GM12865 (cell line): ENCODE measurements around the gene DESI1.

Experiments
- DNase-seq: peaks from one replicate; pipeline ENCODE4 v3.0.0; 2010; ENCODE audit warnings: low read depth
- H3K4me3 ChIP-seq: 2 replicates; pipeline ENCODE4 v1.5.1; 2011; ENCODE audit warnings: mild to moderate bottlenecking, low read depth, low read length, control low read depth
- CTCF ChIP-seq: IDR thresholded peaks from 2 replicates; pipeline ENCODE4 v1.5.1; 2011; ENCODE audit warnings: low read length, control low read depth, low read depth, inconsistent platforms; ENCODE audit not compliant: insufficient read depth; ENCODE audit errors: missing control alignments

DESI1 gene

GRCh38 chr22:41660416-41660815 is 39.6 kb upstream of the DESI1 start:
- TF ChIP-seq CTCF: no peak
- DNase-seq: no peak
- H3K4me3 ChIP-seq: no peak overlapping the region

- DNase-seq: no peak
- TF ChIP-seq CTCF: no peak
- H3K4me3 ChIP-seq: no peak overlapping the region
Measured at GRCh38 chr22:41659941-41660340, 39.1 kb upstream of the DESI1 start.

- no peak overlapping the region for H3K4me3 ChIP-seq
- no peak for TF ChIP-seq CTCF
Measured at GRCh38 chr22:41658869-41659268, 38.0 kb upstream of the DESI1 start.

GRCh38 chr22:41657709-41658108 is 36.9 kb upstream of the DESI1 start:
- TF ChIP-seq CTCF: no peak
- DNase-seq: no peak
- no peak overlapping the region for H3K4me3 ChIP-seq

More at GRCh38 chr22:41658869-41659268, 38.0 kb upstream of the DESI1 start:
- DNase-seq: no peak

GRCh38 chr22:41656556-41656955 is 35.7 kb upstream of the DESI1 start:
- H3K4me3 ChIP-seq: no peak overlapping the region
- no peak for DNase-seq
- no peak for TF ChIP-seq CTCF

GRCh38 chr22:41654322-41654721 is 33.5 kb upstream of the DESI1 start:
- H3K4me3 ChIP-seq: no peak overlapping the region
- no peak for TF ChIP-seq CTCF
- no peak for DNase-seq

- no peak for DNase-seq
- no peak for TF ChIP-seq CTCF
Measured at GRCh38 chr22:41650821-41651220, 30.0 kb upstream of the DESI1 start.

More at GRCh38 chr22:41650821-41651220, 30.0 kb upstream of the DESI1 start:
- H3K4me3 ChIP-seq: no peak overlapping the region
